DMS 273 treated with DMSO at 0.1 percent for 48 hours (cell line): ENCODE results near the gene RSRC2.
"Not testable (repeated sequence)": the region's sequence is repeated elsewhere in the genome, so short reads cannot be mapped to it uniquely, and the experiment has no call there.

Experiments used
- DNase-seq: peaks from one replicate; lab custom pipeline; 2025; lab: John Stamatoyannopoulos, UW

The RSRC2 gene

GRCh38 chr12:122526683-122527477 is at the start of gene RSRC2, which contains the start of gene KNTC1:
Gene RSRC2, minus strand, starts transcription at chr12:122526936. Its CDS starts 83 bp downstream, at chr12:122526853.
Gene KNTC1, plus strand, starts transcription at chr12:122527249. Its CDS starts 2,815 bp downstream, at chr12:122530064.
- peak; percentile 98 for DNase-seq

- no peak for DNase-seq
Observed at GRCh38 chr12:122571821-122572220, 45.1 kb upstream of the RSRC2 start.

- not testable (repeated sequence) for DNase-seq
Observed at GRCh38 chr12:122570006-122570405, 43.3 kb upstream of the RSRC2 start.

GRCh38 chr12:122569288-122569687 is 42.6 kb upstream of the RSRC2 start:
- DNase-seq = no peak

- DNase-seq = not testable (repeated sequence)
Observed at GRCh38 chr12:122566816-122567215, 40.1 kb upstream of the RSRC2 start.

GRCh38 chr12:122563361-122563760 is 36.6 kb upstream of the RSRC2 start:
- no peak for DNase-seq

- DNase-seq = no peak
Observed at GRCh38 chr12:122560138-122560537, 33.4 kb upstream of the RSRC2 start.

GRCh38 chr12:122558745-122559641 is 32.3 kb upstream of the RSRC2 start:
- no peak for DNase-seq

- DNase-seq = no peak
Observed at GRCh38 chr12:122547330-122547729, 20.6 kb upstream of the RSRC2 start.

GRCh38 chr12:122545855-122546254 is 19.1 kb upstream of the RSRC2 start:
- no peak for DNase-seq

GRCh38 chr12:122544537-122544936 is 17.8 kb upstream of the RSRC2 start:
- no peak for DNase-seq

GRCh38 chr12:122538496-122538895 is 11.8 kb upstream of the RSRC2 start:
- DNase-seq = no peak

GRCh38 chr12:122537021-122537420 is 10.3 kb upstream of the RSRC2 start:
- DNase-seq = no peak

- no peak for DNase-seq
Observed at GRCh38 chr12:122533856-122534255, 7.1 kb upstream of the RSRC2 start.

- DNase-seq = no peak
Observed at GRCh38 chr12:122528992-122529391, 2.3 kb upstream of the RSRC2 start.

- DNase-seq = no peak
Observed at GRCh38 chr12:122528582-122528981, 1.8 kb upstream of the RSRC2 start.

GRCh38 chr12:122527478-122527944 is 775 bp upstream of the RSRC2 start:
- DNase-seq = no peak

- no peak for DNase-seq
Observed at GRCh38 chr12:122523846-122524718, 2.7 kb downstream of the RSRC2 start.

- no peak for DNase-seq
Observed at GRCh38 chr12:122523280-122523679, 3.5 kb downstream of the RSRC2 start.

- DNase-seq = no peak
Observed at GRCh38 chr12:122520676-122521075, 6.1 kb downstream of the RSRC2 start.

- DNase-seq = no peak
Observed at GRCh38 chr12:122519418-122519817, 7.3 kb downstream of the RSRC2 start.

GRCh38 chr12:122518908-122519307 is 7.8 kb downstream of the RSRC2 start:
- no peak for DNase-seq
